AG04450 (cell line): ENCODE results near the gene PPP4R3A. TPM values are rescaled to one million over a fixed set of nuclear protein-coding genes. Genes with fewer than 3 reads are reported as not detected.

Source experiments
- CTCF ChIA-PET: fragments of 300-600, 350-600 bp; formaldehyde crosslinking; extraction: SDS; loops from one replicate; lab custom pipeline; 2022; ENCODE audit warnings: antibody characterized with exemption, inconsistent platforms; lab: Charles Lee
- POLR2A ChIA-PET: fragments of 350-600 bp; formaldehyde crosslinking; extraction: SDS; loops from one replicate; lab custom pipeline; 2021; ENCODE audit warnings: antibody characterized with exemption, inconsistent platforms; lab: Yijun Ruan, JAX
- DNase-seq: peaks from one replicate; pipeline ENCODE4 v3.0.0-alpha.2; 2011; ENCODE audit warnings: low read depth, low spot score
- H3K27ac ChIP-seq: one replicate; pipeline ENCODE4 v1.5.1; 2012; ENCODE audit warnings: low read depth, low read length, control low read depth
- H3K27me3 ChIP-seq: one replicate; pipeline ENCODE4 v1.6.0; 2012; ENCODE audit warnings: low read length; ENCODE audit not compliant: control insufficient read depth, insufficient read depth
- H3K4me3 ChIP-seq: 2 replicates; pipeline ENCODE4 v1.5.1; 2011; ENCODE audit warnings: mild to moderate bottlenecking, low read depth, low read length, control low read depth
- H3K9me3 ChIP-seq: 2 replicates; pipeline ENCODE4 v1.5.1; 2012; ENCODE audit warnings: low read length; ENCODE audit not compliant: control insufficient read depth, insufficient read depth
- CTCF ChIP-seq: IDR thresholded peaks from 2 replicates; pipeline ENCODE4 v1.5.1; 2011; ENCODE audit warnings: low read depth, low read length, control low read depth, inconsistent platforms
- polyA plus RNA-seq: library from polyadenylated mRNA; depleted of rRNA; stranded (reverse); fragments of >200 nt; gene quantifications from 2 replicates; pipeline ENCODE4 v1.2.3, GENCODE V29; 2011

Gene PPP4R3A
- polyA plus RNA-seq, 1 experiment, result 46.9 TPM

- Histone ChIP-seq H3K27ac (no peak overlapping the region), H3K27me3 (peaks cover 26% of the 10 kb centered on the region), H3K4me3 (no peak overlapping the region), H3K9me3 (no peaks in the 10 kb centered on the region; the same call in 1 of the 2 replicates)
- ChIA-PET POLR2A (no interaction called here), CTCF (interaction anchor here (1.2 to 5.7 kb wide), 2 partner anchors 19 to 92 kb away, joined by 3 to 92 read pairs; no protein-coding TSS in a partner anchor)
- TF ChIP-seq CTCF, result no peak
- DNase-seq, result no peak
These were observed 93.4 kb downstream of the PPP4R3A start for GRCh38 chr14:91416744-91417119.

GRCh38 chr14:91415794-91416743, 94.0 kb downstream of the PPP4R3A start:
- Histone ChIP-seq H3K27ac (no peak overlapping the region), H3K9me3 (no peaks in the 10 kb centered on the region; the same call in 1 of the 2 replicates), H3K4me3 (no peak overlapping the region), H3K27me3 (peaks cover 28% of the 10 kb centered on the region)
- ChIA-PET POLR2A (no interaction called here), CTCF (interaction anchor here (0.6 to 1.2 kb wide), 2 partner anchors 18 to 243 kb away, joined by 3 read pairs; no protein-coding TSS in a partner anchor)
- TF ChIP-seq CTCF, result no peak
- no peak for DNase-seq

- Histone ChIP-seq H3K27me3 (peaks cover 26% of the 10 kb centered on the region), H3K9me3 (no peaks in the 10 kb centered on the region; the same call in 1 of the 2 replicates), H3K4me3 (no peak overlapping the region), H3K27ac (no peak overlapping the region)
- no peak for TF ChIP-seq CTCF
- POLR2A ChIA-PET, result no interaction called here
- no peak for DNase-seq
- CTCF ChIA-PET, result interaction anchor here (1.4 kb wide), 1 partner anchor 91 kb away, joined by 3 read pairs; no protein-coding TSS in a partner anchor
These were observed 95.7 kb downstream of the PPP4R3A start for GRCh38 chr14:91414475-91414833.

- no peak for DNase-seq
- CTCF ChIA-PET, result interaction anchor here (0.6 to 1.4 kb wide), 2 partner anchors 90 to 241 kb away, joined by 3 read pairs; no protein-coding TSS in a partner anchor
These were observed 96.3 kb downstream of the PPP4R3A start for GRCh38 chr14:91413547-91414474.

More at GRCh38 chr14:91413547-91414474, 96.3 kb downstream of the PPP4R3A start:
- H3K4me3 ChIP-seq, result no peak overlapping the region
- H3K9me3 ChIP-seq, result no peaks in the 10 kb centered on the region; the same call in 1 of the 2 replicates
- no peak overlapping the region for H3K27ac ChIP-seq
- POLR2A ChIA-PET, result no interaction called here
- no peak for TF ChIP-seq CTCF
- peaks cover 26% of the 10 kb centered on the region for H3K27me3 ChIP-seq
